Right ventricle myocardium inferior (tissue), 1 donor: ENCODE results near the gene CDC45. TPM values are rescaled to one million over a fixed set of nuclear protein-coding genes. Genes with fewer than 3 reads are reported as not detected.

Experiments
- ATAC-seq: fragments of 200-7000 bp; cut with Tn5 transposase; one replicate; pipeline ENCODE4 v1.9.1; 2020; ENCODE audit warnings: mild to moderate bottlenecking, moderate library complexity
- DNase-seq: peaks from one replicate; pipeline ENCODE4 v3.0.0; 2021; ENCODE audit errors: missing footprints
- intact Hi-C: fragments of 100-400 bp; cut with DNase I; formaldehyde crosslinking; loops from one replicate; pipeline ENCODE4 v1.11.0; 2022
- total RNA-seq: library from RNA; stranded (reverse); fragmentation: NEBNext Ultra II Directional; extraction: Animal tissue kit (Norgen Biotek cat#: 25700); gene quantifications from one replicate; pipeline ENCODE4 v1.2.1, GENCODE V29; 2021
- donor health status: DM: no; HTN: yes; CAD: no; lungs with severe emphysema.

The CDC45 gene
- total RNA-seq, 1 donor from 2014 or later: 0.76 TPM

DNA sequence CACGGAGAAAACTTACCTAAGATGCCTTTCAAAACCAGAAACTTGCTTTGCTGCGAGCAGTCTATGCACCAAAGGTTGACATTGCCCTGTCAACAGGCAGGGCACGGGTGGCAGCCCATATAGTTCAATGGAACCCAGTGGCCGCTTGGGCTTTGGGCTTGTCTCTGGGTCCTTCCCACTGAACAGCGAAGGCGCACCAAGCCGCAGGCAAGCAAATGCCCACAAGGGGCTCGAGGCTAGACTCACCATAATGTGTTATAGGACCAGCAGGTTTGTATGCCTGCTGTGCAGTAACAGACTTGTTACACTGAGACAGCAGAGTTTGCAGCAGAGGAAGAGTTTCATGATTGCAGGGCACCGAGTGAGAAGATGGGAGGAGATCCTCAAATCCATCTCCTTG, 24.1 kb downstream of the CDC45 start:
- ATAC-seq (no peak), DNase-seq (no peak)
- intact Hi-C loops: no loop called here

DNA sequence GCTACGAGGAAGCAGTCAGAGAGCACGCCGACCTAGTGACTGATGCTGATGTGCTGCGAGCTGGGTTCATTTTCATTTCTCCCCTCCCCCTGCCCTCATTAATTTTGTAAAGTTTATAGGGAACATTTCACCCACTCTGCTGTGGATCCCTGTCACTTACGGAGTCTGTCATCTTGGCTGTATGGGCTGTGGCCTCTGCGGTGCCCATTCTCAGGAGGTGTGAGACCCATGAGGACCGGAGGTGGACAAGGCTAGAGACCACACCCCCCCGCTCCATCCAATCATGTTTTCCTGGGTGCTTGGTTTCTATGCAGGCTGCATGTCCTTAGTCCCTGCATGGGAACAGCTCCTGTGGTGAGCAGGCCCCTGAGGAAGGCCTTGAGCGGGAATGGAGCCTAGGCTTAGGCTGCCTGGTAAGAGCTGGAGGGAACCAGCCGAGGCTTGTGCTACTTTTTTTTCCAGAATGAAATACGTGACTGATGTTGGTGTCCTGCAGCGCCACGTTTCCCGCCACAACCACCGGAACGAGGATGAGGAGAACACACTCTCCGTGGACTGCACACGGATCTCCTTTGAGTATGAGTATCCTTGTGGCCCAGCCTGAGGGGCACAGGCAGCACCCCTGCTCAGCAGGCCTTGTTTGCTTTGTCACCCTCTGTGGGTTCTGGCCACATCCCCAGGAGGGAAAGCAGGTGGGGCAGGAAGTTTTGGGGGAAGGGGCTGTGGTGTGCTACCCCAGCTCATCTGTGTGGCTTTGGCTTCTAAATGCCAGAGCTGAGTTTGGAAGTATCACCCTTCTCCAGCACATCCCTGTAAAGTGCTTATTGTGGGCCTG, 25.4 kb downstream of the CDC45 start:
- intact Hi-C loops: no loop called here
- DNase-seq: no peak
- no peak for ATAC-seq

DNA sequence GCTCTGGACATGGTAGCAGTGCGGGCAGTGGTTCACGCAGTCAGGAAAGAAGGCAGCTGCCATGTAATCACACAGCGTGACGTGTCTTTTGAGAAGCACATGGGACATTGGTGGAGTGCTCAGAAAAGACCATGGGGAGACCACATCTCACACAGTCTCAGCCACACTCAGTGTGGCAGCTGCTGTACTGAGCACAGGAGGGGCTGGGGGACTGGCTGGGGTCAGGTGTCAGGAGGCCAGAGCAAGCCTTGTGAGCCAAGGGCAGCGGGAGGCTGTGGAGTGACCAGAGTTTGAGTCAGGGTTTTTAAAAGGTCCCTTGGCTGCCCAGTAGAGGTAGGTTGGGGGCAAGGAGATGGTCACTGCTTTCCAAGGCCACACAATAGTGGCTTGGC, 26.0 kb downstream of the CDC45 start:
- ATAC-seq (no peak), DNase-seq (no peak)
- intact Hi-C loops: no loop called here

DNA sequence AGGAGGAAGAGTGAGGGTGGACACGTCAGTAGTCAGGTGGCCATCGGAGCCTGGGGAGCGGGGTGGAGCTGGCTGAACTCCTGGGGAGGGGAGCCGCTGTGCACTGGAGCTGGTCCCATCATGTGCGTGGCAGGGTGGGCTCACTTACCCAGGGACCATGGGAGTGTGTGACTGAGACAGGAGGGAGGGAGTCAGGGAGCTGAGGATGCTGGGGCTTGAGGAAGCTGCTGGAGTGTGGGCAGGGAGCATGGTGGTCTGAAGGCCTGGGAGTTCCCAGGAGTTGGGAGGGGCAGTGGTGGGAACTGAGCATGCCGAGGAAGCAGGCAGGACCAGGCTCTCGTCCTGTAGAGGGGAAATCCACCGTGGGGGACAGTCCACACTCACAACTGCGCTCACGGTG, 26.5 kb downstream of the CDC45 start:
- DNase-seq (no peak), ATAC-seq (no peak)
- intact Hi-C loops: no loop called here

GRCh38 chr22:19507534-19507861, 27.8 kb downstream of the CDC45 start:
- intact Hi-C loops: no loop called here
- ATAC-seq: no peak
- no peak for DNase-seq

- DNase-seq: no peak
- no peak for ATAC-seq
- intact Hi-C loops: no loop called here
Observed at GRCh38 chr22:19508024-19508776, 28.5 kb downstream of the CDC45 start.

- DNase-seq: no peak
- no peak for ATAC-seq
- intact Hi-C loops: no loop called here
Observed at GRCh38 chr22:19509191-19509590, 29.5 kb downstream of the CDC45 start.

DNA sequence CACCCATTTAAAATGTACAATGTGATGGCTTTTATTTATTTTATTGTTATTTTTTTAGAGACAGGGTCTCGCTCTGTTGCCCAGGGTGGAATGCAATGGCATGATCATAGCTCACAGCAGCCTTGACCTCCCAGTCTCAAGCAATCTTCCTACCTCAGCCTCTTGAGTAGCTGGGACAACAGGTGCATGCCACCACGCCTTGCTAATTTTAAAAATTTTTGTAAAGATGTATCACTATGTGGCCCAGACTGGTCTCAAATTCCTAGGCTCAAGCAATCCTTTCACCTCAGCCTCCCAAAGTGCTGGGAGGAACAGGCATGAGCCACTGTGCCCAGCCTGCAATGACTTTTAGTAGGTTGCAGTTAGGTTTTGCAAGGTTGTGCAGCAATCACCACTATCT, 30.2 kb downstream of the CDC45 start:
- intact Hi-C loops: no loop called here
- no peak for DNase-seq
- ATAC-seq: no peak

- DNase-seq (no peak), ATAC-seq (no peak)
- intact Hi-C loops: no loop called here
Observed at GRCh38 chr22:19510919-19511341, 31.2 kb downstream of the CDC45 start.

DNA sequence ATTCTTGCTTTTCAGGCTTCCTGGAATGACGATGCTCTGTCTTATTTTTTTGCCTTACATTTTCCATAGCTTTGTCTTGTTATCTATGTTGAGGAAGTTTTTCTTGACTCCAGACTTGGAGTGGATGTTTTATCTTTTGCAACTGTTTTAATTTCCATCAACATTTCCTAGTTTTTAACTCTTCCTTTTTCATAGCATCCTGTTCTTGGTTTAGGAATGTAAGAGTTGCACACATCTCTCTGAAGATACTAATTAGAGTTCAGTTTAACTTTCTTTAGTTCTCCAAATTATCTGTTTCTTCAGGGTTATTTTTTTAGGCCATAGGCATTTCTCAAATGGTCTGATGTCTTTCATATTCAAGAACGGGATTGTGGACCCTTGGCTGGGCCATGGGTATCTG, 34.1 kb downstream of the CDC45 start:
- ATAC-seq: no peak
- no peak for DNase-seq
- intact Hi-C loops: no loop called here

DNA sequence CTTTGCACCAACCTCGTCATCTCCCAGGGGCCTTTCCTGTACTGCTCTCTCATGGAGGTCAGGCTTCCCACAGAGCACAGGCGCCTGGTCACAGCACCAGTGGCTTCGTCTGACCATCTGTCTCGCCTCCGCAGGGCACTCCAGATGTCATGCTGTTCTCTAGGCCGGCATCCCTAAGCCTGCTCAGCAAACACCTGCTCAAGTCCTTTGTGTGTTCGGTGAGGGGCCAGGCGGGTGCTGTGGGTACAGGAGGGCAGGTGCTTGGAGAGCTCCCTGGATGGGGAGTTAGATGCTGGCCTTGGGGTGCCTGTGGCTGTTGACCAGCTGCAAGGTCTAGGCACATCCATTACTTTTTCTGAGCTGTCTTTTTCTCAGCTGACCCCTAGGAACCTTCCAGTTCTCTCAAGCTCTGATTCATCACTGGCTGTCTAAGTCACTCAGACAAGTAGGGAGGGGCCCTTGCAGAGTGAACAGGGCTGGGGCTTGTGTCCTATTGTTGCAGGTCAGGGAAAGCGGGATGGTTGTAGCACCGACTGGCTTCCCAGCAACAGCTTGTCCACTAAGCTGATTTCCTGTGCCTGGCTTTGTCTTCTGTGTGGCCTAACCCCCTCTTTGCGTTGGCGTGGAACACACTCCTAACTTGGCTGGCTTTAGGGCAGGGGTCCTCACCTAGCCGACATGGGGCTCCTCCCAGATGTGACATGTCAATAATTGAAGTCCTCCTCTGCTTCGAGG, 35.3 kb downstream of the CDC45 start:
- ATAC-seq (no peak), DNase-seq (no peak)
- intact Hi-C loops: no loop called here

- DNase-seq: no peak
- intact Hi-C loops: no loop called here
- ATAC-seq: no peak
Observed at GRCh38 chr22:19515654-19516377, 36.1 kb downstream of the CDC45 start.

GRCh38 chr22:19516378-19517170, 36.9 kb downstream of the CDC45 start:
- intact Hi-C loops: no loop called here
- ATAC-seq (no peak), DNase-seq (no peak)

DNA sequence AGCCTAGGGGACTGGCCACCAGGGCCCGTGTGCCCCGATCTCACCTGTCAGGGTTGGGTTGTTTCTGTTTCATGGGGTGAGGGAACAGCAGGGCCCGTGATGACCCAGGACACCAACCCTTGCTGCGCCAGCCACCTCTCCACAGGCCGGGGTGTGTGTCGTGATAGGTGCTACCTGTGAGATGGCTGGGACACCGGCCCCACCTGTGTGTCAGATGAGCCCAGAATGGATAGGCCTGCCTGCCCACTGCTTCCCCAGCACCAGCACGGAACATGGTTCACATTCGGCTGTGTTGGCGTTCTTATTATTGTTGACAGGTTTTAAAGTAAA, 37.4 kb downstream of the CDC45 start:
- intact Hi-C loops: no loop called here
- no peak for DNase-seq
- ATAC-seq: no peak

DNA sequence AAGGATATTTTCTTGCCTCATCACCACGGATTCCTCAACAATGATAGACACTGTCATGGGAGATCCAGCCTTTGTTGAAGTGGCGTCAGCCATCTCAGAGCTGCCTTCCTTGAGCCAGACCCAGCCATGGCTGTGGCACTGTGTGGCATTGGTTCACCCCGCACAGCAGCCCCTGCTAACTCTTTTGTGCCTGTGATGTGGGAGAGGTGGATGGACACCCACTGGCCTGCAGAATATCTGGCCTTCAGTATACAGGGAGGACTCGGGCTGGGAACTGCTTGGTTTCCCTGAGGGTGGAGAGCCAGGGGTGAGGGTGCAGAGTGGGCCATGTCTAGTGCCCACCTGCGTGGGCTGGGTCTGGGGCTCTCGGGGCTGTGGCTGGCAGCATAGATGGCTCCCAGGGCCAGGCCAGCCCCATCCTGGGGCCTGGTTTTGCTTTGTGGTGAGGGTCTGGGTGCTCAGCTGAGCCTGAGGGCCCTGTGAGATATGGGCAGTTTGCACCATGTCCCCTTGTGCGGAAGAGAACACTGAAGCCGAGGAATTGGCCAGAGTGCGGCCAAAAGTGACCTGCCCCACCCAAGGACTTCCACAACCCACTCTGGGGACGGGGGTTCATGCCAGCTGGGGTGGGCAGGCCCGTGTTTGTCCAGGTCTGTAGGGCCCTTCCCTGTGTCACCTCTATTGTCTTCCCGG, 38.3 kb downstream of the CDC45 start:
- DNase-seq: no peak
- intact Hi-C loops: no loop called here
- no peak for ATAC-seq

GRCh38 chr22:19518635-19519034, 38.9 kb downstream of the CDC45 start:
- ATAC-seq: no peak
- intact Hi-C loops: no loop called here
- no peak for DNase-seq

DNA sequence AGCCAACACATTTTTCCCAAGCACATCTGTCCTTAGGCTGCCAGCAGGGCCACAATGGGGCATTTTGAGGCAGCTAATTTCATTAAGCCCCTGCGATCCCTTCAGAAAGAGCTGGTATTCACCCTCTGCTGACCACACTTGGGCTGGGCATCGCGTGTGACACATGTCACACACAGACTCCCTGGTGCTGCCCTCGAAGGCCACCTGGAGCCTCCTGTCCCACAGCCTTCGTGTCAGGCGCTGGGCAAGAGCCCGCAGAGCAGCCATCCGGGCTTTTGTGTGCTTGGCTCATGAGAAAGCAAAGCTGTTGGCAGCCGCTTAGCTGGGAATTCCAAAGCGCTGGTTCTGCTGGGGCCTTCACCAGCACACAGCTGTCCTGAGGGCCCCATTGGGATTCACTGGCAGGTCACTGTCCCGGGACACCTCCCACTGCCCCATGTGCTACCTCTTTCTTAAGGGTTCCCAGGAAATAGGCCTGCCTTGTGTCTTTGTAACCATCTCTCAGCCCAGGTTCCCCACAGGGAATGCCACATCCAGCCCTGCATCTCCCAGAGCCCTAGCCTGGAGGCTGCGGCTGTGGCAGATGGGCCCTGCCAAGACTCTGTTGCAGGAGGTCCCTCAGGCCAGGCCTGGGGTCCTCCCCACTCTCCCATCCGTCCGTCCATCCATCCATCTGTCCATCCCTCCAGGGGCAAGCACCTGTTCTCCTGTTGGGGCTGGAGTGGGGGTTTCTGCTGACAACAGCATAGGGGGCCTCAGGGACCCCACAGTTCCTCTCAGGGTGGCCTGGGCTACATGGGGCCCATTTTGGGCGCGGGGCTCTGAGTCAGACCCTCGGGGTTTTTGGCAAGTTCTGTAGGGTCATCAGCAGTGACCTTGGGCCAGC, 39.6 kb downstream of the CDC45 start:
- intact Hi-C loops: no loop called here
- no peak for DNase-seq
- ATAC-seq: no peak
